GM12878 (cell line): ENCODE measurements around the gene FCGR2B. TPM values are rescaled to one million over a fixed set of nuclear protein-coding genes. Genes with fewer than 3 reads are reported as not detected.

Source experiments
- BACH1 ChIP-seq: fragments of 450-650 bp; IDR thresholded peaks from 2 replicates; pipeline ENCODE4 v1.6.1; 2017; ENCODE audit warnings: mild to moderate bottlenecking, borderline replicate concordance
- CHD4 ChIP-seq: fragments of 200-600 bp; sonication (generic); IDR thresholded peaks from 2 replicates; pipeline ENCODE4 v1.6.1; 2016; ENCODE audit warnings: mild to moderate bottlenecking
- ELK1 ChIP-seq: IDR thresholded peaks from 2 replicates; pipeline ENCODE4 v1.6.1; 2012; ENCODE audit warnings: low read depth, low read length, improper control_type of control experiment
- GABPA ChIP-seq: IDR thresholded peaks from 2 replicates; pipeline ENCODE4 v1.6.1; 2014; ENCODE audit warnings: antibody characterized with exemption, low read depth, mild to moderate bottlenecking, inconsistent platforms
- MEF2A ChIP-seq: IDR thresholded peaks from 2 replicates; pipeline ENCODE4 v1.6.1; 2011; ENCODE audit warnings: low read depth, mild to moderate bottlenecking, low read length, moderate library complexity; ENCODE audit not compliant: insufficient read depth
- NR2F1 ChIP-seq: fragments of 450-650 bp; conservative IDR thresholded peaks from 2 replicates; pipeline ENCODE4 v1.6.1; 2017; ENCODE audit warnings: mild to moderate bottlenecking
- RAD21 ChIP-seq: IDR thresholded peaks from 2 replicates; pipeline ENCODE4 v1.6.1; 2011; ENCODE audit warnings: mild to moderate bottlenecking, low read depth, low read length, moderate library complexity; ENCODE audit not compliant: insufficient read depth
- REST ChIP-seq: IDR thresholded peaks from 2 replicates; pipeline ENCODE4 v1.6.1; 2012; ENCODE audit warnings: mild to moderate bottlenecking, low read depth, low read length
- SP1 ChIP-seq: IDR thresholded peaks from one replicate; pipeline ENCODE4 v1.6.1; 2011; ENCODE audit warnings: low read depth, low read length
- TCF3 ChIP-seq: IDR thresholded peaks from 2 replicates; pipeline ENCODE4 v1.6.1; 2012; ENCODE audit warnings: low read depth, mild to moderate bottlenecking, low read length, borderline replicate concordance; ENCODE audit not compliant: insufficient read depth
- ZNF687 ChIP-seq: fragments of 450-650 bp; IDR thresholded peaks from 2 replicates; pipeline ENCODE4 v1.6.1; 2017; ENCODE audit warnings: mild to moderate bottlenecking, moderate library complexity
- polyA plus RNA-seq, 11 experiments: library from polyadenylated mRNA; depleted of rRNA in 4 of 11; unstranded in 6 of 11; stranded (reverse) in 5 of 11; fragments of >200 nt; fragmentation: Nextera tagmentation in 4 of 11; fragmentation: Illumina TruSeq in 1 of 11; extraction: Ambion mirVana in 4 of 11; extraction: Trizol in 1 of 11; gene quantifications; 1 replicate in 1 of 11; 2 replicates in 10 of 11; pipeline versions ENCODE4 v1.2.1 to v1.2.3, GENCODE V29; 2011 to 2016; ENCODE audit warnings: inconsistent platforms in 2 of 11, missing spikeins in 2 of 11, low read depth in 1 of 11
- total RNA-seq, 4 experiments: library from RNA; depleted of rRNA in 3 of 4; stranded (reverse); fragments of >200 nt in 3 of 4; fragmentation: Illumina TruSeq in 1 of 4; extraction: Trizol in 1 of 4; gene quantifications; 2 replicates each; pipeline versions ENCODE4 v1.2.1 to v1.2.3, GENCODE V29; 2013 to 2021
- TF ChIP-seq, protein P1 (sequence below): fragments of 450-650 bp; IDR thresholded peaks from 2 replicates; pipeline ENCODE4 v1.6.1; 2017; ENCODE audit warnings: mild to moderate bottlenecking, moderate library complexity
- TF ChIP-seq, protein P2 (sequence below): IDR thresholded peaks from 2 replicates; pipeline ENCODE4 v1.6.1; 2012; ENCODE audit warnings: low read depth, low read length, improper control_type of control experiment

Gene FCGR2B
- total and polyA plus RNA-seq, 10 of the 15 experiments (the other 5 are each of a cell fraction or from before 2014, with no cell fraction given), result 76.6 to 216 (median 108) TPM

DNA sequence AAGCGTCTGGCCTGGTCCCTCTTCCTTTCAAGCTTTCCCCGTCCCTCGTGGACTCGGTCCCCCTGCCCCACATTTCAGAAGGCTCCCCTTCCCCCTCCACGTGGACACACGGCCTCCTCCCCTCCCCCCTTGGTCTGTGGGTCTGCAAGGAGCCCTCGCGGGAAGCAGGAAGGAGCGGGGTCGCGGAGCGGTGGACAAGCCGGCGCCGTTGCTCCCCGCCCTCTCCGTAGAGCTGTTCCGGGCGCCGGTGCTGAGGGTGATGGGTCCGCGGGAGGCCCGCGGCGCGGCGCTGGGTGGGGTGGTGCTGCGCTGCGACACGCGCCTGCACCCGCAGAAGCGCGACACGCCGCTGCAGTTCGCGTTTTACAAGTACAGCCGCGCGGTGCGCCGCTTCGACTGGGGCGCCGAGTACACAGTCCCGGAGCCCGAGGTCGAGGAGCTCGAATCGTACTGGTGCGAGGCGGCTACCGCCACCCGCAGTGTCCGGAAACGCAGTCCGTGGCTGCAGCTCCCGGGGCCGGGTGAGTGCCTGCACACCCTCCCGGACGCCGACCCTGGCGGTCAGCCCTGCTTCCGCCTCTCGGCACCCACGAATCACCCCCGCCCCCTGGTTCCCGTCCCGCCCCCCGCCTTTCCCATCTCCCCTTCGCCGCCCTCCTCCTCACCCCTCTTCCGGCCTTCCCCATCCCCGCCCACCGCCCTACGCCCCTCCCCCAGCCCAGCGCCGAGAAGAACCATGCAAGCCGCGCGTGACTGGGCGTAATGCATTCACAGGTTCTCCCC, 63.7 kb downstream of the FCGR2B start (continued):
- TF ChIP-seq TCF3 (no peak), NR2F1 (peak; percentile 76), GABPA (no peak), REST (peak; percentile 45; the same call in 1 of the 2 replicates), RAD21 (no peak), CHD4 (no peak), MEF2A (no peak), ELK1 (0 out of 2 replicates have a peak, but pooled peaks have one; percentile 27), SP1 (no peak), ZNF687 (peak; percentile 61), BACH1 (peak; percentile 96)
- TF ChIP-seq, protein P1, sequence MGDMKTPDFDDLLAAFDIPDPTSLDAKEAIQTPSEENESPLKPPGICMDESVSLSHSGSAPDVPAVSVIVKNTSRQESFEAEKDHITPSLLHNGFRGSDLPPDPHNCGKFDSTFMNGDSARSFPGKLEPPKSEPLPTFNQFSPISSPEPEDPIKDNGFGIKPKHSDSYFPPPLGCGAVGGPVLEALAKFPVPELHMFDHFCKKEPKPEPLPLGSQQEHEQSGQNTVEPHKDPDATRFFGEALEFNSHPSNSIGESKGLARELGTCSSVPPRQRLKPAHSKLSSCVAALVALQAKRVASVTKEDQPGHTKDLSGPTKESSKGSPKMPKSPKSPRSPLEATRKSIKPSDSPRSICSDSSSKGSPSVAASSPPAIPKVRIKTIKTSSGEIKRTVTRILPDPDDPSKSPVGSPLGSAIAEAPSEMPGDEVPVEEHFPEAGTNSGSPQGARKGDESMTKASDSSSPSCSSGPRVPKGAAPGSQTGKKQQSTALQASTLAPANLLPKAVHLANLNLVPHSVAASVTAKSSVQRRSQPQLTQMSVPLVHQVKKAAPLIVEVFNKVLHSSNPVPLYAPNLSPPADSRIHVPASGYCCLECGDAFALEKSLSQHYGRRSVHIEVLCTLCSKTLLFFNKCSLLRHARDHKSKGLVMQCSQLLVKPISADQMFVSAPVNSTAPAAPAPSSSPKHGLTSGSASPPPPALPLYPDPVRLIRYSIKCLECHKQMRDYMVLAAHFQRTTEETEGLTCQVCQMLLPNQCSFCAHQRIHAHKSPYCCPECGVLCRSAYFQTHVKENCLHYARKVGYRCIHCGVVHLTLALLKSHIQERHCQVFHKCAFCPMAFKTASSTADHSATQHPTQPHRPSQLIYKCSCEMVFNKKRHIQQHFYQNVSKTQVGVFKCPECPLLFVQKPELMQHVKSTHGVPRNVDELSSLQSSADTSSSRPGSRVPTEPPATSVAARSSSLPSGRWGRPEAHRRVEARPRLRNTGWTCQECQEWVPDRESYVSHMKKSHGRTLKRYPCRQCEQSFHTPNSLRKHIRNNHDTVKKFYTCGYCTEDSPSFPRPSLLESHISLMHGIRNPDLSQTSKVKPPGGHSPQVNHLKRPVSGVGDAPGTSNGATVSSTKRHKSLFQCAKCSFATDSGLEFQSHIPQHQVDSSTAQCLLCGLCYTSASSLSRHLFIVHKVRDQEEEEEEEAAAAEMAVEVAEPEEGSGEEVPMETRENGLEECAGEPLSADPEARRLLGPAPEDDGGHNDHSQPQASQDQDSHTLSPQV, result no peak
- TF ChIP-seq, protein P2, sequence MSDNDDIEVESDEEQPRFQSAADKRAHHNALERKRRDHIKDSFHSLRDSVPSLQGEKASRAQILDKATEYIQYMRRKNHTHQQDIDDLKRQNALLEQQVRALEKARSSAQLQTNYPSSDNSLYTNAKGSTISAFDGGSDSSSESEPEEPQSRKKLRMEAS, result peak; percentile 5; the same call in 1 of the 2 replicates
